Lung (tissue), 12 donors: Measurements from ENCODE around the gene CD300LB. TPM values are rescaled to one million over a fixed set of nuclear protein-coding genes. Genes with fewer than 3 reads are reported as not detected.

ENCODE experiments used
- ATAC-seq: fragments of 200-7000 bp; cut with Tn5 transposase; one replicate; pipeline ENCODE4 v1.9.1; 2020; ENCODE audit warnings: moderate number of reproducible peaks; ENCODE audit not compliant: insufficient read depth, low FRiP score
- DNase-seq, 3 donors: peaks; one replicate each; pipeline ENCODE4 v3.0.0-alpha.2; 2013 to 2017
- H3K27ac ChIP-seq, 2 donors: one replicate each; pipeline ENCODE4 v1.5.1; 2013; ENCODE audit warnings: mild to moderate bottlenecking in 2 of 2, moderate library complexity in 2 of 2, control low read depth in 1 of 2, inconsistent platforms in 1 of 2, low read depth in 1 of 2, low read length in 1 of 2
- H3K27me3 ChIP-seq, 3 donors: one replicate each; pipeline ENCODE4 v1.5.1; 2013; ENCODE audit warnings: low read length in 2 of 3; ENCODE audit not compliant: control insufficient read depth in 3 of 3, insufficient read depth in 3 of 3
- H3K36me3 ChIP-seq, 4 donors: one replicate each; pipeline ENCODE4 v1.5.1; 2013; ENCODE audit warnings: low read length in 4 of 4, mild to moderate bottlenecking in 1 of 4, moderate library complexity in 1 of 4; ENCODE audit not compliant: control insufficient read depth in 4 of 4, insufficient read depth in 4 of 4
- H3K4me1 ChIP-seq, 5 donors: one replicate each; pipeline ENCODE4 v1.5.1; 2013; ENCODE audit warnings: low read length in 5 of 5, mild to moderate bottlenecking in 2 of 5, moderate library complexity in 1 of 5; ENCODE audit not compliant: control insufficient read depth in 5 of 5, insufficient read depth in 5 of 5
- H3K4me3 ChIP-seq: one replicate; pipeline ENCODE4 v1.5.1; 2013; ENCODE audit warnings: mild to moderate bottlenecking, control low read depth, moderate library complexity
- H3K9ac ChIP-seq, 2 donors: one replicate each; pipeline ENCODE4 v1.5.1; 2013; ENCODE audit warnings: low read length in 2 of 2, control low read depth in 1 of 2; ENCODE audit not compliant: insufficient read depth in 1 of 2
- H3K9me3 ChIP-seq, 4 donors: one replicate each; pipeline ENCODE4 v1.5.1; 2013; ENCODE audit warnings: low read length in 3 of 4, mild to moderate bottlenecking in 1 of 4, moderate library complexity in 1 of 4; ENCODE audit not compliant: control insufficient read depth in 4 of 4, insufficient read depth in 3 of 4
- CTCF ChIP-seq: IDR thresholded peaks from 2 replicates; pipeline ENCODE4 v1.5.1; 2012; ENCODE audit warnings: mild to moderate bottlenecking; ENCODE audit errors: control extremely low read depth, extremely low read depth
- WGBS, 2 donors: extraction: QIAGEN DNeasy Blood & Tissue Kit; methylation state at CpG; one replicate each; pipeline ENCODE4 v1.1.7; 2013; 5-methylcytosine and 5-hydroxymethylcytosine counted together
- polyA plus RNA-seq, 2 donors: library from polyadenylated mRNA; stranded (reverse); fragments of 200-250 nt; gene quantifications; one replicate each; pipeline ENCODE4 v1.2.1, GENCODE V29; 2013
- total RNA-seq, 2 donors: library from RNA; depleted of rRNA in 1 of 2; stranded (reverse); fragments of >200 nt in 1 of 2; gene quantifications; one replicate each; pipeline ENCODE4 v1.2.1, GENCODE V29; 2014 to 2021
- donor health status: control.
- donor health status: control.
- donor health status: Bipolar disorder and iron deficiency.
- donor health status: healthy.
- donor health status: DM: yes; HTN: yes; CAD: no.

The CD300LB gene
- total and polyA plus RNA-seq, 4 donors, result 0.82 to 1.8 (median 1.3) TPM

- no peak for TF ChIP-seq CTCF
- Histone ChIP-seq H3K27ac (no peak overlapping the region), H3K9me3 (peaks cover 0 to 12% (median 0%) of the 10 kb centered on the region in 4 donors), H3K4me1 (no peaks in the 10 kb centered on the region), H3K27me3 (no peaks in the 10 kb centered on the region), H3K36me3 (no peaks in the 10 kb centered on the region), H3K9ac (no peak overlapping the region), H3K4me3 (no peak overlapping the region)
- no peak for ATAC-seq
- no peak for DNase-seq
- 84 to 95% methylated on average over 3 of the region's 3 CpGs for WGBS, 2 donors
Observed at GRCh38 chr17:74523308-74523707, 8.0 kb downstream of the CD300LB start.

GRCh38 chr17:74522381-74523105 is 8.7 kb downstream of the CD300LB start:
- Histone ChIP-seq H3K9ac (no peak overlapping the region), H3K4me3 (no peak overlapping the region), H3K27me3 (no peaks in the 10 kb centered on the region), H3K36me3 (no peaks in the 10 kb centered on the region), H3K27ac (no peak overlapping the region), H3K9me3 (peaks cover 0 to 12% (median 0%) of the 10 kb centered on the region in 4 donors), H3K4me1 (no peaks in the 10 kb centered on the region)
- 85 to 86% methylated on average over 10 of the region's 10 CpGs for WGBS, 2 donors
- no peak for ATAC-seq
- no peak for TF ChIP-seq CTCF
- no peak for DNase-seq

- DNase-seq (peak in 1 of 3 donors; percentile 9), ATAC-seq (no peak)
- H3K9ac ChIP-seq, result no peak overlapping the region
- peaks cover 0 to 12% (median 0%) of the 10 kb centered on the region in 4 donors for H3K9me3 ChIP-seq
- H3K27me3 ChIP-seq, result no peaks in the 10 kb centered on the region
- no peak overlapping the region for H3K4me3 ChIP-seq
- WGBS, 2 donors, result 32 to 57% methylated on average over 9 of the region's 9 CpGs
- peak overlapping the region in 1 of 2 donors; percentile 61 for H3K27ac ChIP-seq
- no peaks in the 10 kb centered on the region for H3K36me3 ChIP-seq
- H3K4me1 ChIP-seq, result no peaks in the 10 kb centered on the region
- no peak for TF ChIP-seq CTCF
Observed at GRCh38 chr17:74521701-74522201, 9.5 kb downstream of the CD300LB start.
